Neural progenitor cell (in vitro differentiated cells): ENCODE data around the gene C10orf62. TPM values are rescaled to one million over a fixed set of nuclear protein-coding genes. Genes with fewer than 3 reads are reported as not detected.
A peak's percentile ranks its signal among the peaks of the same experiment; 100 is the strongest.

ENCODE experiments used
- DNase-seq: peaks from one replicate; pipeline ENCODE4 v3.0.0-alpha.2; 2016; ENCODE audit warnings: low spot score
- H2AFZ ChIP-seq: fragments of 200-600 bp; sonication (generic); replicated peaks from 2 replicates; pipeline ENCODE4 v1.6.1; 2016; ENCODE audit warnings: antibody characterized with exemption
- H3F3A ChIP-seq: fragments of 200-600 bp; sonication (generic); 2 replicates; pipeline ENCODE4 v1.6.1; 2016; ENCODE audit warnings: antibody characterized with exemption, low read depth
- H3K27ac ChIP-seq: fragments of 200-600 bp; sonication (generic); 2 replicates; pipeline ENCODE4 v1.5.1; 2016; ENCODE audit warnings: mild to moderate bottlenecking
- H3K27me3 ChIP-seq: fragments of 200-600 bp; sonication (generic); 2 replicates; pipeline ENCODE4 v1.6.1; 2016; ENCODE audit warnings: mild to moderate bottlenecking, moderate library complexity
- H3K36me3 ChIP-seq: fragments of 200-600 bp; sonication (generic); 2 replicates; pipeline ENCODE4 v1.5.1; 2016
- H3K4me1 ChIP-seq: fragments of 200-600 bp; sonication (generic); 2 replicates; pipeline ENCODE4 v1.6.1; 2016; ENCODE audit warnings: mixed run types
- H3K4me2 ChIP-seq: fragments of 200-600 bp; sonication (generic); 2 replicates; pipeline ENCODE4 v1.6.1; 2016
- H3K4me3 ChIP-seq: fragments of 200-600 bp; sonication (generic); 2 replicates; pipeline ENCODE4 v1.5.1; 2016
- H3K79me2 ChIP-seq: fragments of 200-600 bp; sonication (generic); 2 replicates; pipeline ENCODE4 v1.6.1; 2016; ENCODE audit warnings: low read depth
- H3K9ac ChIP-seq: fragments of 200-600 bp; sonication (generic); 2 replicates; pipeline ENCODE4 v1.6.1; 2016
- H3K9me3 ChIP-seq: fragments of 200-600 bp; sonication (generic); 2 replicates; pipeline ENCODE4 v1.5.1; 2016; ENCODE audit warnings: low read depth
- H4K20me1 ChIP-seq: fragments of 200-600 bp; sonication (generic); 2 replicates; pipeline ENCODE4 v1.6.1; 2016; ENCODE audit warnings: low read depth
- H3K27ac Mint-ChIP-seq: 3 replicates; pipeline ENCODE4 v1.8.0; 2021; ENCODE audit warnings: mixed read lengths
- H3K27me3 Mint-ChIP-seq: 2 replicates; pipeline ENCODE4 v1.8.0; 2022; ENCODE audit warnings: low read depth, mild to moderate bottlenecking, inconsistent platforms, moderate library complexity, mixed read lengths; ENCODE audit not compliant: insufficient read depth
- H3K36me3 Mint-ChIP-seq: 3 replicates; pipeline ENCODE4 v1.8.0; 2021; ENCODE audit warnings: mixed read lengths
- H3K4me1 Mint-ChIP-seq: 3 replicates; pipeline ENCODE4 v1.8.0; 2021; ENCODE audit warnings: mixed read lengths
- H3K4me3 Mint-ChIP-seq: 3 replicates; pipeline ENCODE4 v1.8.0; 2021; ENCODE audit warnings: mild to moderate bottlenecking, moderate library complexity, mixed read lengths
- H3K9me3 Mint-ChIP-seq: 3 replicates; pipeline ENCODE4 v1.8.0; 2020; ENCODE audit warnings: mixed read lengths
- CTCF ChIP-seq: fragments of 200-600 bp; sonication (generic); IDR thresholded peaks from 2 replicates; pipeline ENCODE4 v1.5.1; 2017; ENCODE audit warnings: antibody characterized with exemption, mild to moderate bottlenecking
- EZH2 ChIP-seq: fragments of 200-600 bp; sonication (generic); IDR thresholded peaks from 2 replicates; pipeline ENCODE4 v1.6.1; 2017; ENCODE audit warnings: antibody characterized with exemption, mild to moderate bottlenecking, moderate library complexity
- EZH2phosphoT487 ChIP-seq: fragments of 200-600 bp; sonication (generic); IDR thresholded peaks from 2 replicates; pipeline ENCODE4 v1.6.1; 2017; ENCODE audit warnings: antibody characterized with exemption
- total RNA-seq: library from RNA; depleted of rRNA; stranded (reverse); fragments of >200 nt; gene quantifications from 2 replicates; pipeline ENCODE4 v1.2.3, GENCODE V29; 2015; ENCODE audit warnings: low replicate concordance

C10orf62 gene
- total RNA-seq, 1 donor from 2014 or later: not detected

DNA sequence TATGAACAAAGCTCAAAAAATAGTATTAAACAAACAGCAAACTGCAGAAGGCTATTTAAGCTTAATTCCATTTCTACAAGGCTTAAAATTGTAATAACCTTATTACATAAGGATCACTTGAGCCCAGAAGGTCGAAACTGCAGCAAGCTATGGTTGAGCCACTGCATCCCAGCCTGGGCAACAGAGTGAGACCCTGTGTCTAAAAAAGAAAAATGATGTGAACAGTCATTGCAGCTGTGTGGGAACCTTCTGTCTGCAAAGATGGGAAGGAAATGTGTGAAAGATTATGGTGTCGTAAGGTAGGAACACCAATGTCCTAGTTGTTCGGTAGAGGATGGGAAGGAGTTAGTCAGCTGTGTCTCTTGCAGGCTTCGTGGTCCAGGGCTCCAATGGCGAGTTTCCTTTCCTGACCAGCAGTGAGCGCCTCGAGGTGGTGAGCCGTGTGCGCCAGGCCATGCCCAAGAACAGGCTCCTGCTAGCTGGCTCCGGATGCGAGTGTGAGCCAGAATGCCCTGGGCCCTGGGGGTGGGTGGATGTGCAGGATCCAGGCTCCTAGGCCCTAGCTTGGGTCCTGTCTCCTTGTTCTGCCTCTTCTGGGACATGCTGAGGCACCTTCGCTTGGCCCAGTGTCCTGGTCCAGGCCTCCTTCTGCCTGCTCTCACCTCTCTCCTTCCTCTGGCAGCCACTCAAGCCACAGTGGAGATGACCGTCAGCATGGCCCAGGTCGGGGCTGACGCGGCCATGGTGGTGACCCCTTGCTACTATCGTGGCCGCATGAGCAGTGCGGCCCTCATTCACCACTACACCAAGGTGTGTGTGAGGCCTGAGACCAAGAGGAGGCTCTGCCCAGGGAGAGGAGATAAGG is 9.1 kb downstream of the C10orf62 start:
- H3K4me1 ChIP-seq: no peaks in the 10 kb centered on the region
- H3K9ac ChIP-seq: no peak overlapping the region
- H3K36me3 ChIP-seq: no peaks in the 10 kb centered on the region
- no peak overlapping the region for H3K4me2 ChIP-seq
- Mint-ChIP-seq H3K4me1 (peaks cover 28% of the 10 kb centered on the region), H3K36me3 (no peaks in the 10 kb centered on the region), H3K9me3 (no peaks in the 10 kb centered on the region), H3K4me3 (no peak overlapping the region), H3K27ac (no peak overlapping the region), H3K27me3 (peaks cover 7% of the 10 kb centered on the region)
- H4K20me1 ChIP-seq: no peaks in the 10 kb centered on the region
- H3K9me3 ChIP-seq: no peaks in the 10 kb centered on the region
- H3K27ac ChIP-seq: no peak overlapping the region
- TF ChIP-seq EZH2phosphoT487: no peak
- no peak for TF ChIP-seq CTCF
- no peak for TF ChIP-seq EZH2
- no peak overlapping the region for H3K4me3 ChIP-seq
- DNase-seq: no peak
- H2AFZ ChIP-seq: no peak overlapping the region
- H3F3A ChIP-seq: no peaks in the 10 kb centered on the region
- H3K27me3 ChIP-seq: no peaks in the 10 kb centered on the region
- H3K79me2 ChIP-seq: no peaks in the 10 kb centered on the region

- Histone ChIP-seq H3F3A (no peaks in the 10 kb centered on the region), H3K4me3 (no peak overlapping the region), H2AFZ (no peak overlapping the region), H3K27ac (no peak overlapping the region), H3K79me2 (no peaks in the 10 kb centered on the region), H3K27me3 (no peaks in the 10 kb centered on the region), H3K4me1 (no peaks in the 10 kb centered on the region), H3K9ac (no peak overlapping the region), H3K4me2 (no peak overlapping the region), H3K9me3 (no peaks in the 10 kb centered on the region), H3K36me3 (no peaks in the 10 kb centered on the region), H4K20me1 (no peaks in the 10 kb centered on the region)
- Mint-ChIP-seq H3K27ac (no peak overlapping the region), H3K4me3 (no peak overlapping the region), H3K36me3 (no peaks in the 10 kb centered on the region), H3K4me1 (peaks cover 28% of the 10 kb centered on the region), H3K27me3 (peaks cover 7% of the 10 kb centered on the region), H3K9me3 (no peaks in the 10 kb centered on the region)
- DNase-seq: no peak
- no peak for TF ChIP-seq EZH2
- TF ChIP-seq EZH2phosphoT487: no peak
- no peak for TF ChIP-seq CTCF
These were observed 9.7 kb downstream of the C10orf62 start for GRCh38 chr10:97599272-97599619.

DNA sequence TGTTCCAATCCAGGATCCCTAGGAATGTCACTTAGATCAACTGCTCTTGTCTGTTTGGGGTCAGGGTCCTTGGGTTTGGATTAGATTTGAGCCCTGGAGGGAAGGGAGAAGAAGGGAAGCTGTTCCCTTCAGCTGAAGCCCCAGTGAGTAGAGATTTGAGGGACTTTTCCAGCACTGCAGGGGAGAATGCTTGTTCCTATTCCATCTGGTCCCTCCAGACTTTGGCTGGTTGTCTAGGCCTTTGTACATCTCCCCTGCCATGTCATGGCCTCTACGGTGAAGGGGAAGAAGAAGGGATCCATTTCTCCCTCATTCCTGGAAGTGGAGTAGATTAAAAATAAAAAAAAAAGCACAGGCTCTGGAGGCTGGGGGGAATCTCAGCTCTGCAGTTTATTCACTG is 11.1 kb downstream of the C10orf62 start:
- DNase-seq: no peak
- H3K4me1 Mint-ChIP-seq: peaks cover 26% of the 10 kb centered on the region
- Histone ChIP-seq H3K4me1 (no peaks in the 10 kb centered on the region), H2AFZ (no peak overlapping the region), H3K9me3 (no peaks in the 10 kb centered on the region), H3K4me3 (no peak overlapping the region), H4K20me1 (no peaks in the 10 kb centered on the region), H3K4me2 (no peak overlapping the region), H3K9ac (no peak overlapping the region), H3K36me3 (no peaks in the 10 kb centered on the region), H3K27ac (no peak overlapping the region), H3K27me3 (no peaks in the 10 kb centered on the region), H3K79me2 (no peaks in the 10 kb centered on the region), H3F3A (no peaks in the 10 kb centered on the region)
- peaks cover 7% of the 10 kb centered on the region for H3K27me3 Mint-ChIP-seq
- TF ChIP-seq EZH2phosphoT487: no peak
- no peak for TF ChIP-seq EZH2
- TF ChIP-seq CTCF: no peak
- peak overlapping the region; percentile 21 for H3K27ac Mint-ChIP-seq
- no peak overlapping the region for H3K4me3 Mint-ChIP-seq
- H3K36me3 Mint-ChIP-seq: no peaks in the 10 kb centered on the region
- H3K9me3 Mint-ChIP-seq: no peaks in the 10 kb centered on the region
